Lower leg skin (tissue), 3 donors: Measurements from ENCODE around the gene NDUFAF8.

Experiments used
- POLR2A ChIP-seq, 2 donors: fragments of 450-650 bp; IDR thresholded peaks; one replicate each; pipeline ENCODE4 v1.6.1; 2016 to 2017; ENCODE audit warnings: antibody characterized with exemption in 2 of 2, mild to moderate bottlenecking in 1 of 2, moderate library complexity in 1 of 2
- TF ChIP-seq, protein P1 (sequence below), 3 donors: fragments of 450-650 bp; IDR thresholded peaks; one replicate each; pipeline ENCODE4 v1.5.1; 2016; ENCODE audit warnings: antibody characterized with exemption in 3 of 3, mild to moderate bottlenecking in 3 of 3, moderate library complexity in 2 of 3

DNA sequence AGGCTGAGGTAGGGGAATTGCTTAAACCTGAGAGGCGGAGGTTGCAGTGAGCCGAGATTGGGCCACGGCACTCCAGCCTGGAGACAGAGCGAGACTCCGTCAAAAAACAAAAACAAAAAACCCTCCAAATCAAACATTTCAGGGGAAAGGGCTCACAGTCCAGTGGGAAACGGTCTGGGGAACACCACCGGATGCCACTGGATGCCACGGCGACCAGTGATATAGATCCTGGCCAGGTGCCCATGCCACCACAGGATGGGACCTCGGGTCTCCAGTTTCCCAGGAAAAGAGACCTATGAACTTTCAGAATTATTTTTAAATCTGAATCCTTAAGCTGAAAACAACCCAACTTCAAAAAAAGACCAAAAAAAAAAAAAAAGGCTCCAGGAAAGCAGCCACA lies 28.7 kb upstream of the NDUFAF8 start:
- TF ChIP-seq, protein P1, sequence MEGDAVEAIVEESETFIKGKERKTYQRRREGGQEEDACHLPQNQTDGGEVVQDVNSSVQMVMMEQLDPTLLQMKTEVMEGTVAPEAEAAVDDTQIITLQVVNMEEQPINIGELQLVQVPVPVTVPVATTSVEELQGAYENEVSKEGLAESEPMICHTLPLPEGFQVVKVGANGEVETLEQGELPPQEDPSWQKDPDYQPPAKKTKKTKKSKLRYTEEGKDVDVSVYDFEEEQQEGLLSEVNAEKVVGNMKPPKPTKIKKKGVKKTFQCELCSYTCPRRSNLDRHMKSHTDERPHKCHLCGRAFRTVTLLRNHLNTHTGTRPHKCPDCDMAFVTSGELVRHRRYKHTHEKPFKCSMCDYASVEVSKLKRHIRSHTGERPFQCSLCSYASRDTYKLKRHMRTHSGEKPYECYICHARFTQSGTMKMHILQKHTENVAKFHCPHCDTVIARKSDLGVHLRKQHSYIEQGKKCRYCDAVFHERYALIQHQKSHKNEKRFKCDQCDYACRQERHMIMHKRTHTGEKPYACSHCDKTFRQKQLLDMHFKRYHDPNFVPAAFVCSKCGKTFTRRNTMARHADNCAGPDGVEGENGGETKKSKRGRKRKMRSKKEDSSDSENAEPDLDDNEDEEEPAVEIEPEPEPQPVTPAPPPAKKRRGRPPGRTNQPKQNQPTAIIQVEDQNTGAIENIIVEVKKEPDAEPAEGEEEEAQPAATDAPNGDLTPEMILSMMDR (IDR thresholded peaks at IDR 0.05): no peak
- TF ChIP-seq POLR2A (IDR thresholded peaks at IDR 0.05): no peak
